SU-DHL-6 (cell line): Measurements from ENCODE around the gene KNTC1.

Experiments
- EZH2phosphoT487 ChIP-seq: fragments of 200-600 bp; sonication (generic), shearing (Covaris generic); conservative IDR thresholded peaks from 2 replicates; pipeline ENCODE4 v1.6.1; 2018; ENCODE audit warnings: mild to moderate bottlenecking, antibody characterized with exemption, low read length, moderate library complexity, mixed read lengths
- TF ChIP-seq, protein P1 (sequence below): fragments of 200-600 bp; sonication (generic); IDR thresholded peaks from one replicate; pipeline ENCODE4 v1.5.1; 2017; ENCODE audit warnings: antibody characterized with exemption, mild to moderate bottlenecking, low read length, moderate library complexity; ENCODE audit not compliant: insufficient read depth, poor library complexity, severe bottlenecking

- TF ChIP-seq, protein P1, sequence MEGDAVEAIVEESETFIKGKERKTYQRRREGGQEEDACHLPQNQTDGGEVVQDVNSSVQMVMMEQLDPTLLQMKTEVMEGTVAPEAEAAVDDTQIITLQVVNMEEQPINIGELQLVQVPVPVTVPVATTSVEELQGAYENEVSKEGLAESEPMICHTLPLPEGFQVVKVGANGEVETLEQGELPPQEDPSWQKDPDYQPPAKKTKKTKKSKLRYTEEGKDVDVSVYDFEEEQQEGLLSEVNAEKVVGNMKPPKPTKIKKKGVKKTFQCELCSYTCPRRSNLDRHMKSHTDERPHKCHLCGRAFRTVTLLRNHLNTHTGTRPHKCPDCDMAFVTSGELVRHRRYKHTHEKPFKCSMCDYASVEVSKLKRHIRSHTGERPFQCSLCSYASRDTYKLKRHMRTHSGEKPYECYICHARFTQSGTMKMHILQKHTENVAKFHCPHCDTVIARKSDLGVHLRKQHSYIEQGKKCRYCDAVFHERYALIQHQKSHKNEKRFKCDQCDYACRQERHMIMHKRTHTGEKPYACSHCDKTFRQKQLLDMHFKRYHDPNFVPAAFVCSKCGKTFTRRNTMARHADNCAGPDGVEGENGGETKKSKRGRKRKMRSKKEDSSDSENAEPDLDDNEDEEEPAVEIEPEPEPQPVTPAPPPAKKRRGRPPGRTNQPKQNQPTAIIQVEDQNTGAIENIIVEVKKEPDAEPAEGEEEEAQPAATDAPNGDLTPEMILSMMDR, result no peak
- no peak for TF ChIP-seq EZH2phosphoT487
These were observed 10.0 kb downstream of the KNTC1 start for GRCh38 chr12:122537021-122537420.
